Thyroid gland (tissue), 4 donors: ENCODE data around the gene CLSTN2. TPM values are rescaled to one million over a fixed set of nuclear protein-coding genes. Genes with fewer than 3 reads are reported as not detected.

ENCODE experiments used
- DNase-seq, 2 donors: peaks; one replicate each; pipeline ENCODE4 v3.0.0-alpha.2; 2019
- H3K27ac ChIP-seq, 3 donors: fragments of 200-600 bp; sonication (generic); 1 replicate in 2 of 3; 2 replicates in 1 of 3; pipeline ENCODE4 v1.5.1; 2016 to 2019; ENCODE audit warnings: mild to moderate bottlenecking in 1 of 3, moderate library complexity in 1 of 3
- H3K27me3 ChIP-seq: fragments of 200-600 bp; sonication (generic); one replicate; pipeline ENCODE4 v1.5.1; 2019
- H3K36me3 ChIP-seq, 2 donors: fragments of 200-600 bp; sonication (generic); one replicate each; pipeline ENCODE4 v1.5.1; 2016 to 2019
- H3K4me1 ChIP-seq, 2 donors: fragments of 200-600 bp; sonication (generic); one replicate each; pipeline ENCODE4 v1.5.1; 2017 to 2019
- H3K4me3 ChIP-seq, 3 donors: fragments of 200-600 bp; sonication (generic); replicated peaks in 1 of 3; 1 replicate in 2 of 3; 2 replicates in 1 of 3; pipeline ENCODE4 v1.5.1; 2016; ENCODE audit warnings: mild to moderate bottlenecking in 1 of 3
- H3K9me3 ChIP-seq: fragments of 200-600 bp; sonication (generic); one replicate; pipeline ENCODE4 v1.5.1; 2017
- POLR2A ChIP-seq, 2 donors: fragments of 450-650 bp; IDR thresholded peaks; one replicate each; pipeline ENCODE4 v1.6.1; 2017; ENCODE audit warnings: antibody characterized with exemption in 2 of 2, mild to moderate bottlenecking in 2 of 2, moderate library complexity in 1 of 2
- WGBS, 2 donors: methylation state at CpG; one replicate each; pipeline ENCODE4 v1.1.5; 2017; 5-methylcytosine and 5-hydroxymethylcytosine counted together
- intact Hi-C: fragments of 100-400 bp; cut with DNase I; formaldehyde crosslinking; loops from one replicate; pipeline ENCODE4 v1.15.1; 2023
- total RNA-seq, 4 donors: library from RNA; depleted of rRNA; stranded (reverse); fragments of >200 nt; gene quantifications; one replicate each; pipeline ENCODE4 v1.2.3, GENCODE V29; 2016
- TF ChIP-seq, protein P1 (sequence below), 6 experiments: fragments of 200-600 bp in 3 of 6; fragments of 450-650 bp in 3 of 6; sonication (generic) in 3 of 6; IDR thresholded peaks; one replicate each; pipeline ENCODE4 v1.5.1; 2016 to 2019; ENCODE audit warnings: antibody characterized with exemption in 6 of 6, mild to moderate bottlenecking in 2 of 6, inconsistent platforms in 1 of 6, moderate library complexity in 1 of 6

CLSTN2 gene
- total RNA-seq, 4 donors from 2014 or later: 9.7 to 32.9 (median 15.5) TPM

DNA sequence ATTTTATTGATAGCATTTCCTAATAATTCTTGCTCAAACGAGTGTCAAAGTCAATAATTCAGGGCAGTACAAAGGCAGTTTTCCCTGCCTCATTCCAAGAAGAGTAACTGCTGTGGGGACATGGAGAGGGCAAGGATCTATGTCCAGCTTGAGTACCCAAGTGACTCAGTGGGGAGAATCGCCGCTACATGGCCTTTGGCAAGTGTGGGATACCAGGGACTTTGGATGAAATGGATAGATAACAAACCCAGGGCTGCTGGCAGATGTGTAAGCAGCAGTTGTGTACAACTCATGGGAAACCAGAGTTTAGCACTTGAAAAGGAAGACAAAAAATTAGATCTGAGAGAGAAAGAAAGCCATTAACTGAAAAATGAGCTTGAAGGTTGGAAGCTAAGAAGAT, 620.7 kb downstream of the CLSTN2 start:
- Histone ChIP-seq H3K4me3 (no peak overlapping the region), H3K9me3 (no peaks in the 10 kb centered on the region), H3K36me3 (no peaks in the 10 kb centered on the region), H3K4me1 (no peaks in the 10 kb centered on the region), H3K27me3 (no peaks in the 10 kb centered on the region), H3K27ac (no peak overlapping the region)
- TF ChIP-seq, protein P1, sequence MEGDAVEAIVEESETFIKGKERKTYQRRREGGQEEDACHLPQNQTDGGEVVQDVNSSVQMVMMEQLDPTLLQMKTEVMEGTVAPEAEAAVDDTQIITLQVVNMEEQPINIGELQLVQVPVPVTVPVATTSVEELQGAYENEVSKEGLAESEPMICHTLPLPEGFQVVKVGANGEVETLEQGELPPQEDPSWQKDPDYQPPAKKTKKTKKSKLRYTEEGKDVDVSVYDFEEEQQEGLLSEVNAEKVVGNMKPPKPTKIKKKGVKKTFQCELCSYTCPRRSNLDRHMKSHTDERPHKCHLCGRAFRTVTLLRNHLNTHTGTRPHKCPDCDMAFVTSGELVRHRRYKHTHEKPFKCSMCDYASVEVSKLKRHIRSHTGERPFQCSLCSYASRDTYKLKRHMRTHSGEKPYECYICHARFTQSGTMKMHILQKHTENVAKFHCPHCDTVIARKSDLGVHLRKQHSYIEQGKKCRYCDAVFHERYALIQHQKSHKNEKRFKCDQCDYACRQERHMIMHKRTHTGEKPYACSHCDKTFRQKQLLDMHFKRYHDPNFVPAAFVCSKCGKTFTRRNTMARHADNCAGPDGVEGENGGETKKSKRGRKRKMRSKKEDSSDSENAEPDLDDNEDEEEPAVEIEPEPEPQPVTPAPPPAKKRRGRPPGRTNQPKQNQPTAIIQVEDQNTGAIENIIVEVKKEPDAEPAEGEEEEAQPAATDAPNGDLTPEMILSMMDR (IDR thresholded peaks at IDR 0.05): no peak
- no peak for TF ChIP-seq POLR2A (IDR thresholded peaks at IDR 0.05)
- DNase-seq: no peak
- intact Hi-C loops: no loop called here
- 83 to 90% methylated on average over 3 of the region's 3 CpGs for WGBS, 2 donors

DNA sequence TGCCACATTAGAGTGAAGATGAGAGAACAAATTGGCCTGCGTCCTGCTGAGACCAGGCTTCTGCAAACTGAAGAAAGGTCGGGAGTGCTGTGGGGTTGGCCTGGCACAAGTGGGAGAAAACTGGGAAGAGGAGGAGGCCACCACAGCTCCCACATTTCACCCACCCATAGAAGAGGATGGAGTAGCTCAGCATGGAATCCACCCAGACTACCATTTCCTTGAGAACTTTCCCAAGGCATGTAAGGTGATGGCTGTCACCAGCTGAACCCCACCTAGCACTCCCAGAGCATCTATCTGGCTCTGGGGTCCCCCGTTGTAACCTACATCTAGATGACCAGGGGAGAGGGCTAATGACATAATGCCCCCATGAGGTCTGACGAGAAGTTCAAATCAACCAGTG, 622.5 kb downstream of the CLSTN2 start:
- intact Hi-C loops: no loop called here
- Histone ChIP-seq H3K4me1 (no peaks in the 10 kb centered on the region), H3K27ac (no peak overlapping the region), H3K36me3 (no peaks in the 10 kb centered on the region), H3K9me3 (no peaks in the 10 kb centered on the region), H3K4me3 (no peak overlapping the region), H3K27me3 (no peaks in the 10 kb centered on the region)
- TF ChIP-seq, protein P1 (IDR thresholded peaks at IDR 0.05): no peak
- TF ChIP-seq POLR2A (IDR thresholded peaks at IDR 0.05): no peak
- 85 to 86% methylated on average over 4 of the region's 4 CpGs for WGBS, 2 donors
- no peak for DNase-seq

DNA sequence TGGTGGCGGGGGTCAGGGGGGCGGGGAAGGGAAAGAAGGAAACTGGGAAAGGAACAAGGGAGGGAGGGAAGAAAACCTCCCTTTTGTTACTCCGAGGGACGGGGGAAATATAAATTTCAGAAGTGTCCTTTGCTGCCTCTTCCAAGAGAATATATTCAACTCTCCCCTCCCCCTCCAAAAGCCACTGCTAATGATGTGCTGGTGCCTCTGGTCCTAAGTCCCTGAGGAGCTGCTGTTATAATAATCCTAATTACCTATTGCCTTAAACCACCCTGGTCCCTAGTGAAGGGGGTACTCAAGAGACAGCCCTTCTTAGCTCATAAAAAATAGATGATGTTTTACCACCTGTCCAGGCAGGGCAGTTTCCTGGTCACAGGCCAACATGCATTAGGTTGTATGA, 624.6 kb downstream of the CLSTN2 start:
- intact Hi-C loops: no loop called here

DNA sequence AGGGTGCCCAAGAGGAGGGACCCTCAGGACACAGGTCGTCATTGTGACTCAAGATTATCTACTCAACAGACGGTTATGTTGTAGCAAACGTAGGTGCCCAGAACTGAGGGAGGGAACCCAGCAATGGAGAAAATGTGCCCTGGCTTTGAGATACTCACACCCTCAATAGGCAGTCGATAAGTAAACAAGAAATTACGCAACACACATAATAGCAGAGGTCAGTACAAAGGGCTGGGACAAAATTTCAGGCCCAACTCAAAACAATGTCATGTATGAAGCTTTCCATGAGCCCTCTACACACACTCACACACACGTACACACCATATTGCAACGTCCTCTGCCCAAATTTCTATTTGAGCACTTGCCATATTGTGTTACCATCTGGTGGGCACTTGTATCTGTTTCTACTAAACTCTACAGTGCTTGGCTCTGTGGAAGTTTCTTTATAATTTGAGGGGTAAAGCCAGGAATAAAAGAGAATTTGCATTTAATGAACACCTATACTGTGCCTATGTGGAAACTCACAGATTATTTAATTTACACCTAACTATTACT, 628.3 kb downstream of the CLSTN2 start:
- H3K27me3 ChIP-seq: no peaks in the 10 kb centered on the region
- H3K4me1 ChIP-seq: no peaks in the 10 kb centered on the region
- H3K36me3 ChIP-seq: no peaks in the 10 kb centered on the region
- H3K4me3 ChIP-seq: no peak overlapping the region
- no peak for TF ChIP-seq POLR2A (IDR thresholded peaks at IDR 0.05)
- intact Hi-C loops: no loop called here
- DNase-seq: no peak
- WGBS, 2 donors: 79 to 87% methylated on average over 6 to 7 of the region's 7 CpGs
- no peaks in the 10 kb centered on the region for H3K9me3 ChIP-seq
- H3K27ac ChIP-seq: no peak overlapping the region

More for the DNA sequence above, 624.6 kb downstream of the CLSTN2 start:
- Histone ChIP-seq H3K4me1 (no peaks in the 10 kb centered on the region), H3K4me3 (no peak overlapping the region), H3K36me3 (no peaks in the 10 kb centered on the region), H3K27ac (no peak overlapping the region), H3K9me3 (no peaks in the 10 kb centered on the region), H3K27me3 (no peaks in the 10 kb centered on the region)
- TF ChIP-seq POLR2A (IDR thresholded peaks at IDR 0.05): no peak
- TF ChIP-seq, protein P1 (IDR thresholded peaks at IDR 0.05): no peak
- no peak for DNase-seq
- 87 to 88% methylated on average over 4 of the region's 4 CpGs for WGBS, 2 donors

DNA sequence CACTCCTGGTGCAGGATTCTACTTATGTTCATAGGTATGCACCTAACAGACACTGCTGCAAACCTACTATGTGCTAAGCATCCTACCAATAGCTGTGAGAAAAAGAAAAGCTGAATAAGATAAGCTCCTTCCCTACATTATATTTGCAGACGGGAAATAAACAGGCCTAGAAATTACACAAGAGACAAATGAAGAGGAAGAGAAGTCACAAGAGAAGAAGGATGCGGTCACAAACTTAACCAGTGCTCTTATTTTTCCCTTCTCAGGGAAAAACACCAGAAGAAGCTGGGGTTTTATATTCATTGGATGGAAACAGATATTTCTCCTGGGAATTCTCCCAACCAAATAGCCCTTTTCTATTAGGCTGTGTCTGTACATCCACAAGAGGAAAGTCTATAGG, 633.1 kb downstream of the CLSTN2 start:
- Histone ChIP-seq H3K4me1 (peaks cover 0 to 9% of the 10 kb centered on the region in 2 donors), H3K27me3 (no peaks in the 10 kb centered on the region), H3K27ac (no peak overlapping the region), H3K36me3 (no peaks in the 10 kb centered on the region), H3K9me3 (no peaks in the 10 kb centered on the region), H3K4me3 (no peak overlapping the region)
- DNase-seq: no peak
- 91 to 93% methylated on average over 2 of the region's 2 CpGs for WGBS, 2 donors
- intact Hi-C loops: no loop called here
- TF ChIP-seq, protein P1 (IDR thresholded peaks at IDR 0.05): no peak
- no peak for TF ChIP-seq POLR2A (IDR thresholded peaks at IDR 0.05)
